ENCODE results near the gene TSC22D3. TPM values are rescaled to one million over a fixed set of nuclear protein-coding genes. Genes with fewer than 3 reads are reported as not detected.

Gene TSC22D3
- total RNA-seq, 1 donor from 2014 or later, result 212 TPM

- H3K4me1 Mint-ChIP-seq (ENCODE audit: unreplicated experiment), result peaks cover 54% of the 10 kb centered on the region
Observed at GRCh38 chrX:107744868-107745267, 30.7 kb downstream of the TSC22D3 start.

GRCh38 chrX:107743995-107744394 lies 31.6 kb downstream of the TSC22D3 start:
- Mint-ChIP-seq H3K9me3 (ENCODE audit: unreplicated experiment) (no peaks in the 10 kb centered on the region), H3K27me3 (ENCODE audit: unreplicated experiment) (no peaks in the 10 kb centered on the region), H3K36me3 (ENCODE audit: unreplicated experiment) (no peaks in the 10 kb centered on the region), H3K4me1 (ENCODE audit: unreplicated experiment) (peaks cover 54% of the 10 kb centered on the region), H3K27ac (ENCODE audit: unreplicated experiment) (no peak overlapping the region), H3K4me3 (ENCODE audit: unreplicated experiment) (no peak overlapping the region)
- TF ChIP-seq CTCF (IDR thresholded peaks at IDR 0.05), result no peak
- DNase-seq (ENCODE audit: extremely low spot score, unreplicated experiment), result no peak

More at GRCh38 chrX:107744868-107745267, 30.7 kb downstream of the TSC22D3 start:
- no peak for DNase-seq (ENCODE audit: extremely low spot score, unreplicated experiment)
- Mint-ChIP-seq H3K9me3 (ENCODE audit: unreplicated experiment) (no peaks in the 10 kb centered on the region), H3K36me3 (ENCODE audit: unreplicated experiment) (no peaks in the 10 kb centered on the region), H3K27ac (ENCODE audit: unreplicated experiment) (no peak overlapping the region), H3K27me3 (ENCODE audit: unreplicated experiment) (no peaks in the 10 kb centered on the region), H3K4me3 (ENCODE audit: unreplicated experiment) (no peak overlapping the region)
- no peak for TF ChIP-seq CTCF (IDR thresholded peaks at IDR 0.05)

GRCh38 chrX:107742700-107743191 lies 32.8 kb downstream of the TSC22D3 start:
- no peak for DNase-seq (ENCODE audit: extremely low spot score, unreplicated experiment)
- no peak for TF ChIP-seq CTCF (IDR thresholded peaks at IDR 0.05)
- Mint-ChIP-seq H3K27me3 (ENCODE audit: unreplicated experiment) (no peaks in the 10 kb centered on the region), H3K4me1 (ENCODE audit: unreplicated experiment) (peaks cover 49% of the 10 kb centered on the region), H3K9me3 (ENCODE audit: unreplicated experiment) (no peaks in the 10 kb centered on the region), H3K4me3 (ENCODE audit: unreplicated experiment) (peak overlapping the region; percentile 29), H3K27ac (ENCODE audit: unreplicated experiment) (peak overlapping the region; percentile 97), H3K36me3 (ENCODE audit: unreplicated experiment) (no peaks in the 10 kb centered on the region)

- DNase-seq (ENCODE audit: extremely low spot score, unreplicated experiment), result no peak
- peaks cover 51% of the 10 kb centered on the region for H3K4me1 Mint-ChIP-seq (ENCODE audit: unreplicated experiment)
- no peaks in the 10 kb centered on the region for H3K36me3 Mint-ChIP-seq (ENCODE audit: unreplicated experiment)
- no peaks in the 10 kb centered on the region for H3K27me3 Mint-ChIP-seq (ENCODE audit: unreplicated experiment)
- no peak for TF ChIP-seq CTCF (IDR thresholded peaks at IDR 0.05)
- H3K27ac Mint-ChIP-seq (ENCODE audit: unreplicated experiment), result peak overlapping the region; percentile 97
- no peaks in the 10 kb centered on the region for H3K9me3 Mint-ChIP-seq (ENCODE audit: unreplicated experiment)
- peak overlapping the region; percentile 23 for H3K4me3 Mint-ChIP-seq (ENCODE audit: unreplicated experiment)
Observed at GRCh38 chrX:107741404-107741790, 34.2 kb downstream of the TSC22D3 start.

GRCh38 chrX:107739541-107739940 lies 36.0 kb downstream of the TSC22D3 start:
- no peak for TF ChIP-seq CTCF (IDR thresholded peaks at IDR 0.05)
- DNase-seq (ENCODE audit: extremely low spot score, unreplicated experiment), result no peak
- no peaks in the 10 kb centered on the region for H3K27me3 Mint-ChIP-seq (ENCODE audit: unreplicated experiment)
- peaks cover 47% of the 10 kb centered on the region for H3K4me1 Mint-ChIP-seq (ENCODE audit: unreplicated experiment)
- H3K27ac Mint-ChIP-seq (ENCODE audit: unreplicated experiment), result no peak overlapping the region
- H3K4me3 Mint-ChIP-seq (ENCODE audit: unreplicated experiment), result no peak overlapping the region
- H3K36me3 Mint-ChIP-seq (ENCODE audit: unreplicated experiment), result no peaks in the 10 kb centered on the region
- H3K9me3 Mint-ChIP-seq (ENCODE audit: unreplicated experiment), result no peaks in the 10 kb centered on the region

All from osteocyte (in vitro differentiated cells).